IMR-90 (cell line): ENCODE data around the gene ZBTB4.

ENCODE experiments used
- BHLHE40 ChIP-seq: fragments of 150-350 bp; IDR thresholded peaks from 2 replicates; pipeline ENCODE4 v1.6.1; 2016; ENCODE audit warnings: mild to moderate bottlenecking, low read depth, low read length
- CEBPB ChIP-seq: IDR thresholded peaks from 2 replicates; pipeline ENCODE4 v1.6.1; 2012; ENCODE audit warnings: low read depth, low read length, improper control_type of control experiment
- CHD1 ChIP-seq: IDR thresholded peaks from 2 replicates; pipeline ENCODE4 v1.6.1; 2012; ENCODE audit warnings: low read depth, low read length, improper control_type of control experiment
- CTCF ChIP-seq: conservative IDR thresholded peaks from 2 replicates; pipeline ENCODE4 v1.5.1; 2012; ENCODE audit warnings: mild to moderate bottlenecking, low read depth, low read length, improper control_type of control experiment
- ELK1 ChIP-seq: fragments of 150-350 bp; IDR thresholded peaks from 2 replicates; pipeline ENCODE4 v1.6.1; 2016; ENCODE audit warnings: low read depth, mild to moderate bottlenecking, low read length, moderate library complexity, borderline replicate concordance
- MAZ ChIP-seq: IDR thresholded peaks from 2 replicates; pipeline ENCODE4 v1.6.1; 2012; ENCODE audit warnings: low read depth, mild to moderate bottlenecking, low read length, improper control_type of control experiment, moderate library complexity, borderline replicate concordance
- POLR2A ChIP-seq: IDR thresholded peaks from 2 replicates; pipeline ENCODE4 v1.6.1; 2012; ENCODE audit warnings: mild to moderate bottlenecking, low read depth, low read length
- RAD21 ChIP-seq: IDR thresholded peaks from 2 replicates; pipeline ENCODE4 v1.6.1; 2012; ENCODE audit warnings: low read length, improper control_type of control experiment
- RCOR1 ChIP-seq: IDR thresholded peaks from 2 replicates; pipeline ENCODE4 v1.6.1; 2012; ENCODE audit warnings: mild to moderate bottlenecking, low read length, improper control_type of control experiment; ENCODE audit not compliant: insufficient replicate concordance
- USF2 ChIP-seq: fragments of 150-350 bp; IDR thresholded peaks from 2 replicates; pipeline ENCODE4 v1.6.1; 2017; ENCODE audit warnings: mild to moderate bottlenecking, antibody characterized with exemption, low read length, low read depth

- peak; percentile 30 for TF ChIP-seq CTCF
- no peak for TF ChIP-seq CHD1
- no peak for TF ChIP-seq POLR2A
- no peak for TF ChIP-seq MAZ
- TF ChIP-seq RCOR1, result no peak
- TF ChIP-seq USF2, result no peak
- no peak for TF ChIP-seq CEBPB
- TF ChIP-seq BHLHE40, result no peak
- no peak for TF ChIP-seq RAD21
- no peak for TF ChIP-seq ELK1
These were observed 43.6 kb upstream of the ZBTB4 start for GRCh38 chr17:7523033-7523432.
